CD4-positive, alpha-beta T cell treated with Interleukin-21 for 1 hour (primary cell): ENCODE results near the gene ARHGDIA.

Experiments
- DNase-seq: peaks from one replicate; pipeline ENCODE4 v3.0.0-alpha.2; 2020

The ARHGDIA gene

DNA sequence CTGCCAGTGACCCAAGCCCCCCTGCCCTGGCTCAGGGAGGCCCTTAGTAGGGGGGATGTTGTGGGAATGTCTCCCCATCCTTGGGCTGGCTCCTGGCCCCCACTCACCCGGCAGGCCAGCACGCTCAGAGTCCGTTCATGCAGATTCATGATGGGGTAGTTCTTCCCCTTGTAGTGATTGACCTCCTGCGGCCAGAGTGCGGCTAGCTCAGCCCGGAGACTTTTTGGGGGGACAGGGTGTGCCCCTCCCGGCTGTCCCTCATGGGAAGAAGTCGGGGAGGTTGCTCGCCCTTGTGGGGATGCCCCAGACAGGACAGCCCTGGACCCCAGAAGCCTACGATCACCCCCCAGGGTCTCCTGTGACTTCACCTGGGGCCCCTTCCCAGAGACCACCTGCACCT, 34.9 kb upstream of the ARHGDIA start:
- DNase-seq = no peak

DNA sequence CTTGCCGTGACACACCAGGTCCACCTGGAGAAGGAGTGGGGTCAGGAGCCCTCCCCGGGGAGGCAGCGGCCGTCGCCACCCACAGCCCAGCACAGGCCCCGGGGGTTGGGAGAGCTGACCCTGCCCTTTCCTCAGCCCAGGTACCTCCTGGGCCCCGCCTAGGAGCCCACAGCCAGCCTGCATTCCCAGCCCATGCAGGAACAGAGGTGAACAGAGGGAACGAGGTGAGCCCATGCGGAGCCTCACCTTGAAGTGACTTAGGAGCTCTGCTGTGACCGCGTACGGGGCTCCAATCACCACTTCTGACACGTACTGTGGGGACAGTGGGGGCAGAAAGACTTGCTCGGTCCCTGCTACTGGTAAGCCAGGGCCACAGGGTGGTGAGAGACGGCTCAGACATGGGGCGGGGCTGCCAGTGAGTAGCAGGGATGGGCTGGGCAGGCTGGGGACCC, 34.3 kb upstream of the ARHGDIA start:
- DNase-seq = no peak

DNA sequence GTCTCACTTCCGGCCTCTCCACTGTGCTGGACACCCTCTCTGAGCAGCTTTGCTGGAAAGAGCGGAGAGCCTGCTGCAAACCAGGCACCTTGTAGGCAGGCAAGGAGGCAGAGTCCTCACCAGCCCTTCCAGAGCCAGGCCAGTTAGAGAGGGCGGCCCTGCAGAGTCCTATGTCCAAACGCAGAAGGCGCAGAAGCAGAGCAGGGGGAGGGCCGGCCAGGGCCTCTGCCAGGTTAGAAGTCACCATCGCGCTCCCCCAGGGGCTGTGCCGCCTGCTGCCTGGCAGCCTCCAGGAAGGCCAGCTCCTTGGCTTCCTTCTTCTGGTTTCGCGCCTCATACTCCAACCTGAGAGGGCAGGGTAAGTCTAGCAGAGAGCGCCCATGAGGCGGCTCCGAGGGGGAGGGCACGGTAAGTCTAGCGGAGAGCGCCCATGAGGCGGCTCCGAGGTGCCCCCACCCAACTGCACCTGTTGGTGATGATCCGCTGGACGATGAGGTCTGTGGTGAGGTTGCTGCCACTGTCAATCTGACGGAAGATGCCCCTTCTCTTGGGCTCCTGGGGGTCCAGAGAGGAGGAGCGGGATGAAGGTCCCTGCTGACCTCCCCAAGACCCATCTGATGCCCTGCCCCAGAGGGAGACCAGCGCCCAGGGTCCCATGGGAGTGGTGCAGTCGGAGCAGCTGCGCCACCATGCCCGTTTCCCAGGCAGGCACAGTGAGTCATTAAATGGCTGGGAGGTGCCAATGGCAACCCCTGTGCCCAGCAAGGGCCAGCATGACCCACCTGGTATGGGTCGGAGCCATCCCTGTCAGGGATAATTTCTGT, 33.7 kb upstream of the ARHGDIA start:
- DNase-seq = no peak

DNA sequence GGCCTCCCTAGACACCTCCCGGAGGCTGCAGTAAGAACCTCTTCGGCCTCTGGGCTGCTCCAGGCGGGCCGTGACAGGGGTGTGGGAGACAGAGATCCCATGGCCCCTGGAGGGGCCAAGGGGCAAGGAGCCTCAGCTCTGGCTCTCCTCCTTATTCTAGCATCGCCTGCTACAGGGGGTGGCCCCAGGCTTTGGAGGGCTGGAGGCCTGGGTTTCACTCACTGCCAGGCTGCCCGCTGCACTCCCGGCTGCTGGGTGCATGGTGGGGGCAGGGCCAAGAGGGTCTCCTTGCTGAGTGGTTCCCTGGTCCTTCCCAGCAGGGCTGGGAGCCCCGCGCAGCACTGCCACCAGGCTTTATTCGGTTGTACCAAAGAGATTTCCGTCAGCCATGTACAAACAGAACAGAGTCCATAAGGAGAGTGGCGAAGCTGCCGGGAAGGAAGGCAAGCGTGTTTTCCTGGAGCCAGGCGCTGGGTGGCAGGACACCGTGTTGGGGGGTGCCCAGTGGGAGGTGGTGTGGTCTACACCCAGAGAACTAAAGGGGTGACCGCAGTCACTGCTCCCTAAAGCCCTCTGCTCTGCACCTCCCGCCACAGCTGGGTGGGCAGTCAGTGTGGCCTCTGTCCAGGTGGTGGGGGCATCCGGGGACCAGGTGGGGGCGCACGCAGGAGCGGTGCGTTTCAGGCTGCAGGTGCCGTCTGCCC, 32.9 kb upstream of the ARHGDIA start:
- DNase-seq = no peak

DNA sequence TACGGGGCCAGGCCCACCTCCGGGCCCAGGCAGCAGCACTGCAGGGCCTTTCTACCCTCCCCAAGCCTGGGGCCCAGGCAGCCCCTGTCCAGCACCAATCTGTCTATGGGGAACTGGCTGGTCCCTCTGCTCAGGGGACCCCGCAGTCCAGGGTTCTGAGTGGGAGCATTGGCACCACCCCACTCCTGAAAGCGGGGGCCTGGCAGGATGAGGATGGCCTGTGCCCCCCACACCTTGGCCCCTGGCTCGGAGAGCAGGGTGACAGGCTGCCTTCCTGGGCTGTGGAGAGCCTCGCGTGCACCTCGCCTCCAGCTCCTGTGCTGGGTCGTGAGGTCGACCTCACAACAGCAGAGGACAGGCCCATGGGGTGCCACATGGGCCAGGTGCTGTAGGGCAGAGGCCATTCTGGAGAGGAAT, 32.3 kb upstream of the ARHGDIA start:
- no peak for DNase-seq

DNA sequence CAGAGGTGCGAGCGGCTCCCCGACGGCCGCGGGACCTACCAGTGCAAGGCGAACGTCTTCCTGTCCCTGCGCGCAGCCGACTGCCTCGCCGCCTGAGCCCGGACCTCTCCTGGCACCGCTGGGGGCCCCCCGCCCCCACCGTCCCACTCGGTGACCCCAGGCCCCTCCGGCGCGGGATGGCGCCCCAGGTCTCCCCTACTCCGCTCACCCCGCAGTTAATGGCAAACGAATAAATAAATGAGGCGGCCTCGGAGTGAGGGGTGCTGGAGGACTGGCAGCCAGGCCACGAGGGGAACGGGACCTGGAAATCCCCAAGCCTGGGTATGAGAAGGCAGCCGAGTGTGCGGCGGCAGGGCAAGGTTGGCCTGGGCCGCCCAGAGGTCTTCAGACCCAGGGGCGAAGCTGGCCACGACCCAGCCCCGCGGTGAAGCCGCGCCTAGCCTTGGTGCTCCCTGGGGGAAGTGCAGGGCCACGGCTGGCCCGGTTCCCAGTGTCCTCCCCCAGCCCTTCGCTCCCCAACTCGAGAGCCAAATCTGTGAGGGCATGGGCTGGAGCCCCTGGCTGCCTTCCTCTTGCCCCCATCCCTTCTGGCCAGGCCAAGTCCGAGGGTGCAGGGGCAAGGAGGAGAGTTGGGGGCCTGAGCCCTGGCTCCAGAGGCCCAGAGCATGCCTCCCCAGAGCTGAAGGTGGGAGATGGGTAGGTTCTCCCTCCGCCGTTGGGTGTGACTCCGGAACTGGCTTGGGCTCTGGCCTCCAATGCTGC, 31.7 kb upstream of the ARHGDIA start:
- DNase-seq = no peak

DNA sequence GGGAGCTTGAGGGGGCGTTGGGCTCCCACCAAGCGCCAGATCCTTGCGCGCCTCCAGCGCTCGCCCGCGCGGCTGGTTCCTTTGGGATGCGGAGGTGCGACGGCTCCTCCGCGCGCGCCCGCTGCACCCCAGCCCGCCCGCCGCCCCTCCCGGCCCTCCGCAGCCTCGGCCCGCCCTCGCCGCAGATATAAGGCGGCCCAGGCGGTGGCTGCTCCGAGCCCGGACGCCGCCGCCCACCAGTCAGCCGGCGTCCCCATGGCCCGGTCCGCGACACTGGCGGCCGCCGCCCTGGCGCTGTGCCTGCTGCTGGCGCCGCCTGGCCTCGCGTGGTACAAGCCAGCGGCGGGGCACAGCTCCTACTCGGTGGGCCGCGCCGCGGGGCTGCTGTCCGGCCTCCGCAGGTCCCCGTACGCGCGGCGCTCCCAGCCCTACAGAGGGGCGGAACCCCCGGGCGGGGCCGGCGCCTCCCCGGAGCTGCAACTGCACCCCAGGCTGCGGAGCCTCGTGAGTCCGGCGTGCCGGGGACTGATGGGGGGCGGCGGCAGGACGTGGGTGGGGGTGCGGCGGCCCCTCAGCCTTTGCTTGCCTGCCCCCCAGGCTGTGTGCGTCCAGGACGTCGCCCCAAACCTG, 31.0 kb upstream of the ARHGDIA start, which contains the start of gene NPB:
Gene NPB (plus strand): TSS at position 216 of the 630 bp plus-strand sequence. CDS start 40 bp downstream, at position 256.
- no peak for DNase-seq

DNA sequence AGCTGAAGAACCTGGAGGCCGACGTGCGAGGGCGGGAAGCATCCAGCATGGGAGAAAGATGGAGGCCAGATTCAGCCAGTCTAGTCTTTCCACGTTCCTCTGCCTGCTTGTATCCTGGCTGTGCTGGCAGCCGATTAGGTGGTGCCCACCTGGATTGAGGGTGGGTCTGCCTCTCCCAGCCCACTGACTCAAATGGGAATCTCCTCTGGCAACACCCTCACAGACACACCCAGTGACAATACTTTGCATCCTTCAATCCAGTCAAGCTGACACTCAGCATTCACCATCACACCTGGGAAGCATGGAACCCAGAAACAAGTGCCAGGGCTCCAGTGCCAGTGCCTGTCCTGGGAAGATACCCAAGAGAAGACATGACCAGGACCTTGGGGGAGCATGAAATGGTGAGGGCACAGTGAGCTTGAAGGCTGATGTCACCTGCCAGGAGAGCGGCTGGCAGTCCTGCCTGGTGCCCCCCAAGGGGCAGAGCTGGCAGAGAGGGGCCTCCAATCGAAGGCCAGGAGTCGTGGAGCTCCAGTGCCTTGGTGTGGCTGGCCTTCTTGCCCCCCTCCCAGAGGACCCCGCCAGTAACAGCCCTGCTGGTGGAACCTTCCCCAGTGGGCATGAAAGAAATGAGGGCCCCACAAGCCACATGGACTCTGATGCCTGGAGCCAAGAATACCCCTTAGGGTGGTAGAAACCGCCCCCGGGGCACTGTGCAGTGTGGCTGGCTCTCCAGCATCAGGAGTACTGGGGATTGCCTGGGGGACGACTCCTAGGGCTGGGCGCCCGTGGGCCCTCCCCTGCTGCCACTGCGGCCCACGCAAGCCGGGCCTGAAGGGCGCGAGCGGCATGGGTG, 30.3 kb upstream of the ARHGDIA start:
- no peak for DNase-seq

DNA sequence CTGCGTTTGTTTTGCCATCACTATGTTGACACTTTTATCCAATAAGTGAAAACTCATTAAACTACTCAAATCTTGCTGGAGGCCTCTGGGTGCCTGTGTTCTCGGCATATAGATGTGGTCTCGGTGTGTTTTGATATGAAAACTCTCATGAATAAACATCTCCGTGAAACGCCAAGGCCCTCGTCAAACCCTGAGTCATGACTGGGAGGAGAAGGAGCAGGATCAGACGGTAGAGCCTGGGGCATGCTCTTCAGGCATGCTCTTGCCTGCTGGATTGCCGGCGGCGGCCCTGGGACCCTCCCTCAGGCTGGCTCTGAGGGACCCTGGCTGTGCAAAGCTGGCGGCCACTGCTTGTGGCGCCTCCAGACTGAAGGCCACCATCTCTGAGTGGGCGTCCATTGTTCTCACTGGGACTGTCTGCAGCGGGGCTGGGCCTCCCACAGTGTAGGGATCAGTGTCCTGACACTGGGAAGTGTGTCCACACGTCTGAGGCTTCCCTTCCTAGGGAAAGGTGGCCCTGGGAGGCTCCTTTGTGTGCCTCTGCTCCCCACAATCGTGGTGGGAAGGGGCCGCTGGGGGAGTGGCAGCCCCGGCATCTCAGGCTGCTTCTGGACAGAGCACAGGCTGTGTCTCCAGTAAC, 29.2 kb upstream of the ARHGDIA start:
- DNase-seq = no peak

DNA sequence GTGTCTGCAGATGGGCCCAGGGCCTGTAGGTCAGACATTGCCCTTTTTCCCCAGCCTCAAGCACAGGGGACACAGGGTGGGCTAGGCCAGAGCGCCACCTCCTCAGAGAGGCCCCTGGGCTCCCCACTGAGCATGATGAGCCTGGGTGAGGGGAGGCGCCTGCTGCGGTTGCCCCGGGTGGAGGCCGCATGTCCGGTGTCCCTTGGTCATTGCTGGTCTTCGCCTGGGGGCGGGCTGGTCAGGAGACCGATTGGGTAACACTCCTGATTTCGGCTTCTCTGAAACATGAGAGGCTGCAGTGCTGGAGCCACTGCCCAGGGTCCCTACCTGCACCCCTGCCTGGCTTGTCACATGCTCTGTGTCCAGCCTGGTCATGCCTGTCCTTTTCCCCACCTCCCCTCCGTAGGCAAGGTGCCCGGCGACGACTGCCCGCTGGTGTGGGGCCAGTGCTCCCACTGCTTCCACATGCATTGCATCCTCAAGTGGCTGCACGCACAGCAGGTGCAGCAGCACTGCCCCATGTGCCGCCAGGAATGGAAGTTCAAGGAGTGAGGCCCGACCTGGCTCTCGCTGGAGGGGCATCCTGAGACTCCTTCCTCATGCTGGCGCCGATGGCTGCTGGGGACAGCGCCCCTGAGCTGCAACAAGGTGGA, 28.5 kb upstream of the ARHGDIA start:
- DNase-seq = no peak

DNA sequence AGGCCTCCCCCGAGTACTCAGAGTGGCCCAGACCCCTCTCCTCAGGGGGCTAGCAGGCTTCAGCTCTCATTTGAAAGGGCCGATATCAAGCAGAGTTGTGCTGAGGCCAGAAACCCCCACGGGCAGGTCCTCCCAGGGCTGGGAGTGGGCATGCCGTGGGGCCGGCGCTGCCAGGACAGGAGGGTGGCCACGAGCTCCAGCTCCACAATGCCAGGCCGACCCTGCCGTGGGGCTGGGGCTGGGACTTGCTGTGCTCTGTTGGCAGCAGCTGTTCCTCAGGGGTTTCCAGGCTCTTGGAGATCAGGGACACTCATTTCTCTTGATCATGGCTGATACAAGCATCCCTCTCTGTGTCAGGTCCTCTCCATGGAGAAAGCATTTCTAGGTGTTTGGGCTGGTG, 27.7 kb upstream of the ARHGDIA start:
- no peak for DNase-seq

DNA sequence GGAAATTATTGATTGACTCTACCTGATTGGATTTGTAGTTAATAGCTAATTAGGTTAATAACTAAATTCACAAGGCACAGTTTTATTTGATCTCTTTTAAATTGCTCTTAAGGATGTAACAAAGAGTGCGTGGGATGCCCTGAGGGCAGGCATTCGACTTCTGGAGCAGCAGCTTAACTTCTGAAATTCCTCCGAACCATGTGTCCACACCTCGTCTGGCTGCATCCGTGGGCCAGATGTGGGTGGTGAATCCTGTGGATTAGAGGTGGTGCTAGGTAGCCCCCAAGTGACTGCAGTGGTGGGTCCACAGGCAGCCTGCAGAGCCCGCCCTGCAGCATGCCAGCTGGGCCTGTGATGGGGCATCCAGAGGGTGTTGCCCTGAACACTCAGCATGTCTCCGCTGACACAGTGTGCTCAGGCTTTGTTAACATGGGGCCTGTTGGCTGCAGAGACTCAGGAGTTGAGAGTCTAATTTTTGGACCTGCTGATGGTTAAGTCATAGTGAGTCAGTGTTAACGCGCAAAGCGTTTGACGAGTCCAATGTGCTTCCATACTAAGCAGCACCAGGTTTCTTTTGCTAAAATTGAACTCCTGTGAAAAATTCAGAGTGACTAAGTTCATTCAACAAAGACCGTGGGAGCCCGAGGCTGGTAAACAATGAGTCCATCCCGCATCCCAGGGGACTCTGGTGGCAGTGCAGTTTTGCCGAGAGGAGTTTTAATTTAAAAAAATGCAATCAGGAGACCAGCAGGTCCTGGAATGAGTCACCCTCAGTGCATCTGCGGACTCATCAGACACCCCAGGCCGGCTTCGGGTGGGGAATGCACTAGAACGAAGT, 27.1 kb upstream of the ARHGDIA start:
- no peak for DNase-seq

DNA sequence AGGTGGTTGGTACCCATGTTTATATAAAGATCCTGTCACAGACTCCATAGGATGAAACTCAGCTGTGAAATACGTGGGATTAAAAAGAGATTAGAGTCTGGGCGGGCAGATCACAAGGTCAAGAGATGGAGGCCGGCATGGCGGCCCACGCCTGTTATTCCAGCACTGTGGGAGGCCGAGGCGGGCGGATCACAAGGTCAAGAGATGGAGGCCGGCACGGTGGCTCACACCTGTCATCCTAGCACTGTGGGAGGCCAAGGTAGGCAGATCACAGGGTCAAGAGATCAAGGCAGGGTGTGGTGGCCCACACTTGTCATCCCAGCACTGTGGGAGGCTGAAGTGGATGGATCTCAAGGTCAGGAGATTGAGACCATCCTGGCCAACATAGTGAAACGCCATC, 24.3 kb upstream of the ARHGDIA start:
- DNase-seq = no peak

DNA sequence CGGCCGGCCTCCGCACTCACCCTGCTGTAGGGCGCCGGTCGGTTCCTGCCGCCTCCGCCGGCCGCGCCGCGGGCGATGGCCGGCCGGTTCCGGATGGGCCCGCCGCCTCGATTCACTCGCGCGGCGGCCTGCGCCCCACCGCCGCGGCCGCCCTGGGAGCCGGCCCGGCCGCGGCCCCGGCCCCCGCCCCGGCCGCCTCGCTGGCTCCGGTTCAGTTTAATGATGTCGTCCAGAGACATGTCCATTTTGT, 20.1 kb upstream of the ARHGDIA start:
- DNase-seq = no peak

DNA sequence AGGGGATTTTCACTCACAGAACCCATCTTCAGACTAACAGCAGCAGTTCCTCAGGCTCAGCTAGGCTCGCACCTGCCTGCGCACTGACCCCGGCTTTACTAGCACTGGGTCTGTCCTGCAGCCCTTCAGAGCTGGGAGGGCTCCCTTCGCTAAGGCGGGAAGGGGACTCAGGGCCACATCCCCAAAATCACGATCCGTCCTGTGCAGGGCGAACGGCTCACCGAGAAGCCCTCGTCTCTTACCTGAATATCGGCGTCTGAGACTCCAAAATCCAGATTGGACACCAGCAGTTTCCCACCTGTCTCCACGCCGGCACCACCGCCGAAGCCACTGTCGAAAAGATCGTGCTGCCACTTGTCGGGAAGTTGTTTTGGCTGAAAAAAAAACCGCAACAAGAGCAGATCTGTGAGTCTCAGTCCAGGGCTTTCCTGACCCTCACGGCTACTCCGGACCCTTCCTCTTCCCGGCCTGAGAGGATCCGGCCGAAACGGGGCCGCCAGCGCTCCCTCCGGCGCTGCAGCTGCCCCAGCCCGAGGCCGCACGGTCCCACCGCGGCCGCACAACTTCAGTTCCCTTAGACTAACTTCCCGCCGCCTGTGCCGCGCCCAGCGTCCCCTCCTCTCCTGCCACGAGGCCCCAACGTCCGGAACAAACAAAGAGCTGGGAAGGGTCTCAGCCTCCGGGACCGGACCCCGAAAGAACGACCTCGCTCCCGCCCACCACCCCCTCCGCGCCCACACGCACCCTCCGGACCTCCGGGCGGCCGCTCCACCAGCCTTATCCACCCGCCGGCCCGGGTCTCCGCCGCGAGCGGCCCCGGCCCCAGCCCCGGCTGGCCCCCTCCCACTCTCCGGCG, 19.5 kb upstream of the ARHGDIA start:
- no peak for DNase-seq

DNA sequence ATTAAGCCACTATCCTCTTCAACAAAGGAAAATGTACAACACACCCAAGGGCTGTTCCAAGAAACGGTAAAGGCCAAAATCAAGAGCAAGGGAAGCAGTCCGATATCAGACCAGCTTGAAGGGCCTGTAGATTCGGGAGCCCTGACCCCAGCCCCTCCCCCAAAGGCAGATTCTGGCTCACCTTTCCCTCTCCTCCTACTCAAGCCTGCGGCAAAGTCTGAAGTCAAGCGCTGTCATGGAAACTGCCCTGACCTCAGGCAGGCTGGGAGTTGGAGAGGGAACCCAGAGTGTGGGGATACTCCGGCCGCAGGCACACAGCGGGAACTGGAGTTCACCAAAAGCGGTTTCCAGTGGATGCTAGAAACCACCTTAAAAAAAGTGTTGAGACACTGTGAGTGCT, 18.5 kb upstream of the ARHGDIA start:
- no peak for DNase-seq

DNA sequence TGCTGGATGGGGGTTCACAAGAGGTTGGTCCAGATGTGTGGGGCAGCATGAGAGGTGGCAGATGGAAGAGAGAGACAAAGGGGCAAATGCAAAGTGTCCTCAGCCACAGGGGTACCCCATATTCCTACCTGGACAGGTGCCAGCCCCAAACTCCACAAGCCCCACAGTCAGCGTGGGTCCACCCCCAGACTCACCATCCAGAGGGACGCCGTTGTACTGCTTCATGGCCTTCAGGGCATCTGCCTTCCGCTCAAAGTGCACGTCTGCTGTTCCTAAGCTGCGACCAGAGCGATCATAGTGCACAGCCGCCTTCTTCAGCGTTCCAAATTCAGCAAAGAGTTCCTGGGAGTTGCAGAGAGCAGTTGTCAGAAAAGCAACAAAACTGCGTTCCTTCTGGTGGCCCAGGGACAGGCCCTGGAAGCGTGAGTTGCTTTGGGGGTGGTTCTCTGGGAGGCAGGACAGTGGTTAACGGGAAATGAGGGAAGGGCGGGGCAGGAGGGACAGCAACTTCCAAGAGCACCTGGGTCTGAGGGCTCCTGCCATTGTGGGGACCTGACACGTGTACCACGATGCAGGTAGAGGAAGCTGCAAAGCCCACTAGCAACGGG, 18.0 kb upstream of the ARHGDIA start:
- no peak for DNase-seq

DNA sequence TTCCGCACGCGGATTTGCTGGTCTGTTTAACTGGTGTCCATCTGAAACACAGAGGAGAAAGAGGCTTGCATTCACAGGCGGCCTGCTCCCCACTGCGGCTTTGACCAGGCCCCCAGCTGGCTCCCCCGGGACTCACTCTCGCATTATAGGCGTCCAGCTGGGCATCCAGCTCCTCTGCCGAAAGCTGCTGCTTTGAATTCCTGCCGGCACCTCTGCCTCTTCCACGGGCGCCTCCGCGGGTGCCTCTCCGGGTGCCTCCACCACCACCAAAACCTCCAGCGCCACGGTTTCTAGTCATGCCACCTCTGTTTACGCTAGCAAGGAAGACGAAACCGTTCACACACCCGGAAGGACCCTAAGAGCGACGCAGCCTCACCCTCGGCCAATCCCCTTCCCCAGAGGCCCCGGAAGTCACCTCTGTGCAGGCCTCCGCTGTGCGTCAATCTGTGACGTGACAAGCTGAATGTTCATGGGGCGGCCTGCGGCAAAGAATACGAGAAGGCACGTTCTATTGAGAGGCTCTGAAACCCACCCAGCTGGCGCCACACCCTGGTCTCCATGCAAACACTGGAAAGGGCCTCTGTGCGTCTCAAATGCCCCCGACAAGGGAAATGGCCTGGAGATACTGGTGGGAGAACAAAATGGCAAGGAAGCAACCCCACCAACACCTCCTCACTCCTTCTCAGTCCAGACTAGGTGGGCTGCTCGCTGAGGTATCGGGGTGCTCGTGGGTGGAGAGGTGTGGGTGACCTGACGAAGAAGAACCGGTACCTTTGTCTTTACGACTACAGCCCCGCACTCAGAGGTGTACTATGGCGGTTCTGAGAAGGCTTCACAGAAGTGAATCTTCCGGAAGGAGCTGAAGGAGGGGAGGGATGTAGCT, 17.2 kb upstream of the ARHGDIA start:
- no peak for DNase-seq
